K562 (cell line): Measurements from ENCODE around the gene CTNNA3. TPM values are rescaled to one million over a fixed set of nuclear protein-coding genes. Genes with fewer than 3 reads are reported as not detected.

Experiments used
- ATAC-seq: fragments of 200-7000 bp; cut with Tn5 transposase; 3 replicates; pipeline ENCODE4 v1.9.1; 2020; ENCODE audit warnings: moderate library complexity
- BruUV-seq: library from RNA; stranded (reverse); fragments of 400-500 nt; replicated peaks from 2 replicates; lab custom pipeline; 2021; lab: Mats Ljungman, UMichigan
- CTCF ChIA-PET: fragments of 300-600 bp; formaldehyde crosslinking; extraction: SDS; loops from one replicate; lab custom pipeline; 2021; ENCODE audit warnings: low intra/inter-chr PET ratio; lab: Yijun Ruan, JAX
- POLR2A ChIA-PET: fragments of 300-600, 350-650 bp; sonication (Branson Sonifier 250); formaldehyde crosslinking; extraction: SDS; loops from one replicate; lab custom pipeline; 2021; ENCODE audit warnings: antibody characterized with exemption, inconsistent platforms; lab: Yijun Ruan, JAX
- DNase-seq, 4 experiments: peaks; one replicate each; pipeline versions ENCODE4 v3.0.0 to v3.0.0-alpha.2; 2011 to 2018; ENCODE audit warnings: low spot score in 3 of 4, mixed read lengths in 3 of 4; ENCODE audit errors: extremely low read depth in 1 of 4
- FAIRE-seq: peaks from 2 replicates; lab custom pipeline; 2011; peaks lifted over from hg19 to GRCh38; lab: Jason Lieb, UNC
- H2AFZ ChIP-seq: 2 replicates; pipeline ENCODE4 v1.6.0; 2011; ENCODE audit warnings: low read depth, low read length, control low read depth, inconsistent platforms
- H3K27ac ChIP-seq: fragments of 200-600 bp; 3 replicates; pipeline ENCODE4 v1.8.0; 2011; ENCODE audit warnings: low read depth, mild to moderate bottlenecking, control low read depth, inconsistent platforms, low read length, moderate library complexity, mixed read lengths; ENCODE audit errors: extremely low read depth
- H3K27me3 ChIP-seq, 2 experiments: fragments of 300-600 bp in 1 of 2; 2 replicates in 1 of 2; 3 replicates in 1 of 2; pipeline versions ENCODE4 v1.6.0 to v1.8.0; 2011; ENCODE audit warnings: inconsistent platforms in 2 of 2, low read length in 2 of 2, mild to moderate bottlenecking in 1 of 2, mixed read lengths in 1 of 2, moderate library complexity in 1 of 2; ENCODE audit not compliant: control insufficient read depth in 2 of 2, insufficient read depth in 2 of 2
- H3K36me3 ChIP-seq: fragments of 300-600 bp; 3 replicates; pipeline ENCODE4 v1.8.0; 2011; ENCODE audit warnings: mild to moderate bottlenecking, low read length, inconsistent platforms; ENCODE audit not compliant: control insufficient read depth, insufficient read depth
- H3K4me1 ChIP-seq, 2 experiments: fragments of 200-600 bp in 1 of 2; replicated peaks in 1 of 2; 2 replicates in 1 of 2; 3 replicates in 1 of 2; pipeline versions ENCODE4 v1.5.1 to v1.8.0; 2011; ENCODE audit warnings: inconsistent platforms in 2 of 2, low read length in 2 of 2, mild to moderate bottlenecking in 1 of 2, mixed read lengths in 1 of 2, moderate library complexity in 1 of 2; ENCODE audit not compliant: control insufficient read depth in 2 of 2, insufficient read depth in 2 of 2
- H3K4me2 ChIP-seq: 2 replicates; pipeline ENCODE4 v1.6.1; 2011; ENCODE audit warnings: low read length, control low read depth, inconsistent platforms, mixed read lengths; ENCODE audit not compliant: insufficient read depth
- H3K4me3 ChIP-seq: fragments of 200-600 bp; sonication (generic), shearing (Covaris generic); 2 replicates; pipeline ENCODE4 v1.5.1; 2016; ENCODE audit warnings: control low read depth, inconsistent platforms
- H3K79me2 ChIP-seq: fragments of 200-600 bp; 3 replicates; pipeline ENCODE4 v1.8.0; 2011; ENCODE audit warnings: low read length, inconsistent platforms; ENCODE audit not compliant: control insufficient read depth, insufficient read depth
- H3K9ac ChIP-seq, 2 experiments: 2 replicates each; pipeline versions ENCODE4 v1.6.0 to v1.6.1; 2011; ENCODE audit warnings: low read depth in 2 of 2, low read length in 2 of 2, control low read depth in 1 of 2, inconsistent platforms in 1 of 2, mild to moderate bottlenecking in 1 of 2, mixed read lengths in 1 of 2; ENCODE audit not compliant: insufficient read depth in 1 of 2
- H3K9me1 ChIP-seq: one replicate; pipeline ENCODE4 v1.6.0; 2011; ENCODE audit warnings: inconsistent platforms, mild to moderate bottlenecking, low read length, moderate library complexity; ENCODE audit not compliant: control insufficient read depth, insufficient read depth
- H3K9me3 ChIP-seq: replicated peaks from 2 replicates; pipeline ENCODE4 v1.5.1; 2011; ENCODE audit warnings: low read depth, low read length, inconsistent platforms; ENCODE audit not compliant: control insufficient read depth, insufficient read depth
- H4K20me1 ChIP-seq: replicated peaks from 2 replicates; pipeline ENCODE4 v1.6.1; 2011; ENCODE audit warnings: low read length, inconsistent platforms, mixed read lengths; ENCODE audit not compliant: control insufficient read depth, insufficient read depth
- CBX8 ChIP-seq: fragments of 200-600 bp; sonication (generic); IDR thresholded peaks from 2 replicates; pipeline ENCODE4 v1.6.1; 2012; ENCODE audit warnings: borderline replicate concordance, mixed run types, low read depth, mild to moderate bottlenecking, moderate library complexity, mixed read lengths, low read length, control low read depth, inconsistent platforms; ENCODE audit not compliant: poor library complexity, severe bottlenecking; ENCODE audit errors: extremely low read depth
- EZH2 ChIP-seq: IDR thresholded peaks from 2 replicates; pipeline ENCODE4 v1.6.1; 2012; ENCODE audit warnings: low read depth, mild to moderate bottlenecking, inconsistent platforms, low read length, borderline replicate concordance
- HDAC3 ChIP-seq: fragments of 450-650 bp; IDR thresholded peaks from 2 replicates; pipeline ENCODE4 v1.6.1; 2018; ENCODE audit warnings: borderline replicate concordance, mild to moderate bottlenecking, moderate library complexity; ENCODE audit not compliant: partially characterized antibody
- HNRNPLL ChIP-seq: fragments of 200-400 bp; formaldehyde crosslinking; IDR thresholded peaks from 2 replicates; pipeline ENCODE4 v1.6.1; 2017; ENCODE audit warnings: low read length, low read depth, mild to moderate bottlenecking; ENCODE audit not compliant: poor library complexity, severe bottlenecking
- WGBS: fragments of 100-300 bp; shearing (Covaris generic); methylation state at CpG from one replicate; pipeline ENCODE4 v1.1.6; 2016; ENCODE audit warnings: low coverage, mixed read lengths; ENCODE audit not compliant: insufficient coverage; ENCODE audit errors: missing lambda C conversion rate; 5-methylcytosine and 5-hydroxymethylcytosine counted together
- in situ Hi-C: fragments of 300-500 bp; cut with MboI; formaldehyde crosslinking; loops from 4 replicates; pipeline ENCODE4 v1.15.0; 2018; ENCODE audit warnings: inconsistent platforms, mixed read lengths
- intact Hi-C: fragments of 100-400 bp; cut with micrococcal nuclease; formaldehyde crosslinking; loops from 2 replicates; pipeline ENCODE4 v1.14.2; 2022
- polyA plus RNA-seq, 8 experiments: library from polyadenylated mRNA; depleted of rRNA in 4 of 8; stranded (reverse) in 5 of 8; unstranded in 3 of 8; fragments of >200 nt; fragmentation: Nextera tagmentation in 2 of 8; fragmentation: Illumina TruSeq in 1 of 8; extraction: Ambion mirVana in 2 of 8; extraction: Trizol in 1 of 8; gene quantifications; 2 replicates each; pipeline versions ENCODE4 v1.2.1 to v1.2.3, GENCODE V29; 2011 to 2014; ENCODE audit warnings: inconsistent platforms in 1 of 8, missing spikeins in 1 of 8
- total RNA-seq, 7 experiments: library from RNA; depleted of rRNA in 6 of 7; stranded (reverse); fragments of >200 nt in 6 of 7; fragmentation: Illumina TruSeq in 2 of 7; extraction: Trizol in 2 of 7; gene quantifications; 2 replicates each; pipeline versions ENCODE4 v1.2.1 to v1.2.3, GENCODE V29; 2011 to 2021; ENCODE audit warnings: low replicate concordance in 1 of 7
- TF ChIP-seq, protein P1 (sequence below): fragments of 250-450 bp; sonication (Bioruptor Pico); IDR thresholded peaks from 2 replicates; pipeline ENCODE4 v1.5.0; 2021

The CTNNA3 gene
- total and polyA plus RNA-seq, 9 of the 15 experiments (the other 6 are each of a cell fraction or from before 2014, with no cell fraction given): 0.04 TPM; not detected in 8

DNA sequence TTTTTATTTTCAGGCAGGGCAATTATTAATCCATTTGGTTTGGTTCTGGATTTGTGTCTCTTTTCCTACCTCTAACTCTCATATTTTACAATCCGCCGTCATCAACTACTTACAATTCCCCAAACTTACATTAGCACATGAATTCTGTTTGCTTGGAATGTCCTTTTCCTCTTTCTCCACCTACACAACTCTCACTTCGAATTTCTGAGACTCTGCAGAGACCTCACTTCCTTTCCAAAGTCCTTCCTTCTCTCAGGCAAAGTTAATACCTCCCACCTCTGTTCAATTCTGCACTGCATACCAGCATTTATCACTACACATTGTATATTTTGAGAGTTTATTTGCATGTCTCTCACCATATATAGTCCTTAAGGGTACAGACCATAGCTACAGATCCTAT, 892.8 kb downstream of the CTNNA3 start (continued):
- TF ChIP-seq, protein P1, sequence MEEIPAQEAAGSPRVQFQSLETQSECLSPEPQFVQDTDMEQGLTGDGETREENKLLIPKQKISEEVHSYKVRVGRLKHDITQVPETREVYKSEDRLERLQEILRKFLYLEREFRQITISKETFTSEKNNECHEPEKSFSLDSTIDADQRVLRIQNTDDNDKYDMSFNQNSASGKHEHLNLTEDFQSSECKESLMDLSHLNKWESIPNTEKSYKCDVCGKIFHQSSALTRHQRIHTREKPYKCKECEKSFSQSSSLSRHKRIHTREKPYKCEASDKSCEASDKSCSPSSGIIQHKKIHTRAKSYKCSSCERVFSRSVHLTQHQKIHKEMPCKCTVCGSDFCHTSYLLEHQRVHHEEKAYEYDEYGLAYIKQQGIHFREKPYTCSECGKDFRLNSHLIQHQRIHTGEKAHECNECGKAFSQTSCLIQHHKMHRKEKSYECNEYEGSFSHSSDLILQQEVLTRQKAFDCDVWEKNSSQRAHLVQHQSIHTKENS (CRISPR knock-in tag): no peak
- no peak for TF ChIP-seq EZH2
- TF ChIP-seq, all 486 proteins: peak for 0

DNA sequence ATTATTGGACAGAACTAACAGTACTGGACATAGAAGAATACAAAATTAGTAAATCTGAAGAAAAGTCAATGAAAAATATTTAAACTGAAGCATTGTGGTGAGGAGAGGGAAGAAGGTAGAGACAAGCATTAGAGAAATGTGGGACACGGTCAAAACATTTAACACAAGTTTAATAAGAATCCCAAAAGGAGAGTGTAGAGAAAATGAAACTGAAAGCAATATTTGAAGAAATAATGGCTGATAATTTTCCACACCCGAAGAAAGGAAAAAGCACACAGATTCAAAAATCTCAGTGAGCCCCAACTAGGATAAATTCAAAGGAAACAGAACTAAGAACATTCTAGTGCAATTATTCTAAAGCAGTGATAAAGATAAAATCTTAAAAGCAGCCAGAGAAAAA, 896.5 kb downstream of the CTNNA3 start:
- Histone ChIP-seq H3K4me3 (no peak overlapping the region), H3K9me3 (no peaks in the 10 kb centered on the region; the same call in 1 of the 2 replicates), H2AFZ (no peak overlapping the region), H3K9ac (no peak overlapping the region), H3K27me3 (no peaks in the 10 kb centered on the region), H3K4me1 (no peaks in the 10 kb centered on the region), H3K79me2 (no peaks in the 10 kb centered on the region), H4K20me1 (no peaks in the 10 kb centered on the region), H3K9me1 (no peaks in the 10 kb centered on the region), H3K36me3 (no peaks in the 10 kb centered on the region), H3K27ac (no peak overlapping the region), H3K4me2 (no peak overlapping the region)
- CTCF ChIA-PET: no interaction called here
- no TSS peak for BruUV-seq
- in situ Hi-C loops (no loop called here), intact Hi-C loops (no loop called here)
- ATAC-seq (no peak), FAIRE-seq (no peak), DNase-seq (no peak)
- no peak for TF ChIP-seq HDAC3
- no peak for TF ChIP-seq HNRNPLL
- TF ChIP-seq CBX8: no peak
- 0% methylated on average over 2 of the region's 2 CpGs for WGBS
- POLR2A ChIA-PET: no interaction called here
